Left renal pelvis (tissue), 4 donors: ENCODE data around the gene ZNF620. TPM values are rescaled to one million over a fixed set of nuclear protein-coding genes. Genes with fewer than 3 reads are reported as not detected.
"Not testable (repeated sequence)": the region's sequence is repeated elsewhere in the genome, so short reads cannot be mapped to it uniquely, and the experiment has no call there.

Source experiments
- DNase-seq, 4 donors: peaks; one replicate each; pipeline ENCODE4 v3.0.0-alpha.2; 2013; ENCODE audit warnings: low read depth in 4 of 4, low spot score in 3 of 4
- polyA plus RNA-seq, 4 donors: library from polyadenylated mRNA; unstranded; fragments of 120-200 nt; gene quantifications; one replicate each; pipeline ENCODE4 v1.2.1, GENCODE V29; 2013; ENCODE audit not compliant: insufficient read length in 4 of 4

Gene ZNF620
- polyA plus RNA-seq, 4 donors = 3.5 to 11.6 (median 11.2) TPM

GRCh38 chr3:40499952-40500351 is 5.9 kb upstream of the ZNF620 start:
- no peak for DNase-seq

GRCh38 chr3:40502034-40502433 is 3.8 kb upstream of the ZNF620 start:
- no peak for DNase-seq

- DNase-seq = no peak
Observed at GRCh38 chr3:40504636-40505430, 1.0 kb upstream of the ZNF620 start.

- DNase-seq = no peak
Observed at GRCh38 chr3:40511031-40511718, 5.3 kb downstream of the ZNF620 start.

GRCh38 chr3:40516201-40516600 is 10.4 kb downstream of the ZNF620 start:
- no peak for DNase-seq

GRCh38 chr3:40518067-40518466 is 12.2 kb downstream of the ZNF620 start:
- DNase-seq = no peak

GRCh38 chr3:40518848-40519247 is 13.0 kb downstream of the ZNF620 start:
- DNase-seq = no peak

GRCh38 chr3:40521254-40521653 is 15.4 kb downstream of the ZNF620 start:
- DNase-seq = no peak

GRCh38 chr3:40523781-40524180 is 17.9 kb downstream of the ZNF620 start:
- DNase-seq = peak in 1 of 4 donors; percentile 1

- no peak for DNase-seq
Observed at GRCh38 chr3:40524222-40524567, 18.4 kb downstream of the ZNF620 start.

GRCh38 chr3:40524568-40525285 is 18.9 kb downstream of the ZNF620 start, which contains the start of gene ZNF621:
ZNF621 (plus strand) TSS chr3:40524960; CDS start chr3:40525841, 881 bp downstream.
- peak in 3 of 4 donors; percentile 66 to 75 (median 66) for DNase-seq

- DNase-seq = no peak
Observed at GRCh38 chr3:40528426-40528825, 22.6 kb downstream of the ZNF620 start.

GRCh38 chr3:40532252-40532651 is 26.4 kb downstream of the ZNF620 start:
- DNase-seq = no peak

GRCh38 chr3:40534283-40534682 is 28.4 kb downstream of the ZNF620 start:
- no peak for DNase-seq

- DNase-seq = no peak
Observed at GRCh38 chr3:40546816-40547215, 41.0 kb downstream of the ZNF620 start.

- no peak for DNase-seq
Observed at GRCh38 chr3:40550167-40550566, 44.3 kb downstream of the ZNF620 start.

- DNase-seq = no peak
Observed at GRCh38 chr3:40557575-40558161, 51.8 kb downstream of the ZNF620 start.

GRCh38 chr3:40562482-40562881 is 56.6 kb downstream of the ZNF620 start:
- DNase-seq = not testable (repeated sequence)

GRCh38 chr3:40565629-40566028 is 59.8 kb downstream of the ZNF620 start:
- not testable (repeated sequence) for DNase-seq

GRCh38 chr3:40566694-40567093 is 60.9 kb downstream of the ZNF620 start:
- DNase-seq = peak in 1 of 4 donors; percentile 21
